SK-N-SH (cell line): ENCODE data around the gene GK.

ENCODE experiments used
- CHD2 ChIP-seq: fragments of 150-350 bp; IDR thresholded peaks from 2 replicates; pipeline ENCODE4 v1.6.1; 2018; ENCODE audit warnings: low read length; ENCODE audit not compliant: partially characterized antibody
- EZH2phosphoT487 ChIP-seq: fragments of 200-600 bp; sonication (generic); IDR thresholded peaks from 2 replicates; pipeline ENCODE4 v1.6.1; 2017; ENCODE audit warnings: low read depth, mixed run types, mild to moderate bottlenecking, antibody characterized with exemption, moderate library complexity, borderline replicate concordance
- MEF2A ChIP-seq: IDR thresholded peaks from 2 replicates; pipeline ENCODE4 v1.4.0; 2012; ENCODE audit warnings: low read depth, borderline replicate concordance
- POLR2AphosphoS5 ChIP-seq: IDR thresholded peaks from 2 replicates; pipeline ENCODE4 v1.6.1; 2012; ENCODE audit warnings: low read depth, low read length
- RAD21 ChIP-seq: IDR thresholded peaks from 2 replicates; pipeline ENCODE4 v1.6.1; 2012; ENCODE audit warnings: mild to moderate bottlenecking, low read length
- RFX5 ChIP-seq: IDR thresholded peaks from 2 replicates; pipeline ENCODE4 v1.6.1; 2012; ENCODE audit warnings: mild to moderate bottlenecking, improper control_type of control experiment, low read length
- SMC3 ChIP-seq: IDR thresholded peaks from 2 replicates; pipeline ENCODE4 v1.6.1; 2012; ENCODE audit warnings: low read depth, low read length, improper control_type of control experiment
- TCF12 ChIP-seq: IDR thresholded peaks from 2 replicates; pipeline ENCODE4 v1.4.0; 2012
- TF ChIP-seq, protein P1 (sequence below): fragments of 200-600 bp; sonication (generic); IDR thresholded peaks from 2 replicates; pipeline ENCODE4 v1.6.1; 2017; ENCODE audit warnings: antibody characterized with exemption, mild to moderate bottlenecking, moderate library complexity
- TF ChIP-seq, protein P2 (sequence below): IDR thresholded peaks from 2 replicates; pipeline ENCODE4 v1.4.0; 2012; ENCODE audit warnings: low read depth, borderline replicate concordance

DNA sequence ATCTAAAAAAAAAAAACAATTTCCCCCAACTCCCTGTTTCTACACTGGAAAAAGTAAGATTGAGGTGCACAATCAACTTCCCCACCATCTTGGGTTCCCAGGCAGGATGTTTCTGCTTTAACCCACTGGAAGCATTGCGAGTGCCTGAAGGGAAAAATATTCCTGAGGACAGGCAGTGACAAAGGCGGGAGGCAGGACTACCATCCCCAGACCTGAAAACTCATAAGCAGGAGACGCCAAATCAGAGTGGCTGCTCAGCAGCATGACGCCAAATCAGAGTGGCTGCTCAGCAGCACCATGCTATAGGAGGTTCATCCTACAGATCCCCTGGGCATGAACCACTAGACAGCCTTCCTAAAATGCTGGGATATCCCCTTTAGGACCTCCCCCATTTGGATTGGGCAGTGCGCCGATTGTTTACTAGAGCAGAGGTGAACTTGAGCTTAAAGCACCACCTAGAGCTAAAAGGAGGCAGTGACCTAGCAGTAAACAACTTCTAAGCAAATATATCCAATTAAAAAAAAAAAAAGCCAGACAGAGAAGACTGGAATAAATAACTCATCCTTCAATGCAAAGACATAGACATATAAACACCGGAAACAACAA is 35.0 kb upstream of the GK start:
- TF ChIP-seq RFX5 (no peak), TCF12 (no peak), MEF2A (no peak), SMC3 (no peak), EZH2phosphoT487 (no peak), CHD2 (no peak), RAD21 (peak; percentile 8; the same call in 1 of the 2 replicates), POLR2AphosphoS5 (no peak)
- TF ChIP-seq, protein P1, sequence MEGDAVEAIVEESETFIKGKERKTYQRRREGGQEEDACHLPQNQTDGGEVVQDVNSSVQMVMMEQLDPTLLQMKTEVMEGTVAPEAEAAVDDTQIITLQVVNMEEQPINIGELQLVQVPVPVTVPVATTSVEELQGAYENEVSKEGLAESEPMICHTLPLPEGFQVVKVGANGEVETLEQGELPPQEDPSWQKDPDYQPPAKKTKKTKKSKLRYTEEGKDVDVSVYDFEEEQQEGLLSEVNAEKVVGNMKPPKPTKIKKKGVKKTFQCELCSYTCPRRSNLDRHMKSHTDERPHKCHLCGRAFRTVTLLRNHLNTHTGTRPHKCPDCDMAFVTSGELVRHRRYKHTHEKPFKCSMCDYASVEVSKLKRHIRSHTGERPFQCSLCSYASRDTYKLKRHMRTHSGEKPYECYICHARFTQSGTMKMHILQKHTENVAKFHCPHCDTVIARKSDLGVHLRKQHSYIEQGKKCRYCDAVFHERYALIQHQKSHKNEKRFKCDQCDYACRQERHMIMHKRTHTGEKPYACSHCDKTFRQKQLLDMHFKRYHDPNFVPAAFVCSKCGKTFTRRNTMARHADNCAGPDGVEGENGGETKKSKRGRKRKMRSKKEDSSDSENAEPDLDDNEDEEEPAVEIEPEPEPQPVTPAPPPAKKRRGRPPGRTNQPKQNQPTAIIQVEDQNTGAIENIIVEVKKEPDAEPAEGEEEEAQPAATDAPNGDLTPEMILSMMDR = no peak
- TF ChIP-seq, protein P2, sequence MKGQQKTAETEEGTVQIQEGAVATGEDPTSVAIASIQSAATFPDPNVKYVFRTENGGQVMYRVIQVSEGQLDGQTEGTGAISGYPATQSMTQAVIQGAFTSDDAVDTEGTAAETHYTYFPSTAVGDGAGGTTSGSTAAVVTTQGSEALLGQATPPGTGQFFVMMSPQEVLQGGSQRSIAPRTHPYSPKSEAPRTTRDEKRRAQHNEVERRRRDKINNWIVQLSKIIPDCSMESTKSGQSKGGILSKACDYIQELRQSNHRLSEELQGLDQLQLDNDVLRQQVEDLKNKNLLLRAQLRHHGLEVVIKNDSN = no peak
